EL (cell line): ENCODE data around the gene EYS.
"Not testable (repeated sequence)": the region's sequence is repeated elsewhere in the genome, so short reads cannot be mapped to it uniquely, and the experiment has no call there.

Experiments used
- DNase-seq: peaks from one replicate; pipeline ENCODE4 v3.0.0-alpha.2; 2016

The EYS gene

DNA sequence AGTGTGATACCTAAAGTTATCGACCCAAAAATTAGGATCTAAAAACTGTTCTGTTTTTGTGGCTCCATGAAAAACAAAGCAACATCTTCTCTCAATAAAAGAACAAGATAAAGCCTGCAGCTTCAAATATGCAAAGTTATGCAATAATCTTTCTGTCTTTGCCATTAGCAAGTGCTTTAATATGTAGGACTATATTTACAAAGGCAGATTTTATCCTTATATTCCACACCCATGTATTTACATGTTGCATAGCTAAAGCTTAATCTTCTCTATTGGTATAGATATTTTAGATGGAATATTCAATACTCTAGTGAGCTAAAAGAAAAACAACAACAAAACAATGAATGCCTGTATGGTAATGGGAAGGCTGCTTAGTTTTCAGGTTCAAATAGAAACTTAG lies 1443.2 kb downstream of the EYS start:
- DNase-seq: no peak

DNA sequence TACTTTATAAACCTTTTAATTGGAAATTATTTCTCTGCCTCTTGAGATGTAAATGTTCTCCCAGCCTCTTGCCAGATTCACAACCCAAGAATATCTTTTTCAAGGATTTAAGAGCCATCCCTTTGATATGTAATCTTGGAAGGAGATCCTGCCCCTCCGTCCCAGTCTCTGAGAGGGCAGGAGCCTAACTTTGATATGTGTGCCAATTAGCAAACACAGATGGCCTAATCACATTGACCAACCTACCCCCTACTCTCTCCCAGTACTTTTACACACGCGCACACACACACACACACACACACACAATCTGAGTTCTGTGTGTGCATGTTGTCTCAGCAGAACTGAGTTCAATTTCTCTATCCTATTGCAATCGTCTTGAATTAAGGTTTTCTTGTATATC lies 1447.7 kb downstream of the EYS start:
- DNase-seq: no peak

DNA sequence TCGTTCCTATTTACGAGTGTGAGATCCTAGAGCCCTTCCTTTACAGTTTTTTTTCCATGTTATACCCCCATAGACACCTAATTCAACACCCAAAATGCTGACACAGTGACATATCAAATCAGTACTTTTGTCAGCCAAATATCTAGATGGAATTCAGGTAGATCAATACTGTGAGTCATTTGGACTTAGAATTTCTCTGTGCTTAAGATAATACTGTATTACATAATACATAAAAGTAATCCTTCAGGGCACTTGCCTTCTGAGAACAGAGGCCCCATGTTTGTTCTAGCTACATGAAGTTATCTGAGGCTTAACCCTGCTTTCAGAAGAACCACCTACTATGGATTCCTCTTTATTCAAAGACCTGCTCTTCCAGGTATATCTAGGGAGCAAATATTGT lies 1448.3 kb downstream of the EYS start:
- no peak for DNase-seq

DNA sequence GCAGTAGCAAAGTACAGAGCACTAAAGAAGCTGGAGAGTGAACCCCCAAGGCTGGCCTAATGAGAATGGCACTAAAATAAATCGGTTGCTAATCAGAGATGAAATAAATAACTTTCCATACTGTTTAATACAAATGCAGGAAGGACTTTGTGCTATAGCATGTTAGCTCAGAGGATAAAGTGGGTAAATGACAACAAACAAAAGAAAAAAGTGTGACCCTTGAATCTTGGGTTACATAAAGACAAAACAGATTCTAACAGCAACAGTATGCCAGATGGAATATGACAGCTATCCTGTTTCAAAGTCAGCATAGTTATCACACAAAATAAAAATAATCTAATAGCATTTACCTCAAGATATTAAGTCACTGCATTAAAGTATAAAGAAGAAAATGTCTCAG lies 1448.7 kb downstream of the EYS start:
- no peak for DNase-seq

DNA sequence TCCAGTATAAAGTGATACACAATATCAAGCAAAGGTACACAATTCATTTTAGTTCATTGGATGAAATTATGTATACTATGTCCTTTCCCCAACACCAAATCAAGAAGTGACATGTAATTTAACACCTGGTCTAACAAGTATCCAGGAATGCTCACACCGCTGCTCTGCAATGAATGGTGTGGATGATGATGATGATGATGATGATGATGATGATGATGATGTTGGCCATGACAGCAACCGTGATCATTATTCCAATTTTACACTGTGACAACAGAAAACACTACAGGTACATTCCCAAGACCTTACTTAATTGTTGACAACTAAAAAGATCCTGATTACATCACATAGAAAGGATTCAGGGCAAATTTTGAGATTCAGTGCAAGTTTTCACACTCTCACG lies 1449.4 kb downstream of the EYS start:
- no peak for DNase-seq

DNA sequence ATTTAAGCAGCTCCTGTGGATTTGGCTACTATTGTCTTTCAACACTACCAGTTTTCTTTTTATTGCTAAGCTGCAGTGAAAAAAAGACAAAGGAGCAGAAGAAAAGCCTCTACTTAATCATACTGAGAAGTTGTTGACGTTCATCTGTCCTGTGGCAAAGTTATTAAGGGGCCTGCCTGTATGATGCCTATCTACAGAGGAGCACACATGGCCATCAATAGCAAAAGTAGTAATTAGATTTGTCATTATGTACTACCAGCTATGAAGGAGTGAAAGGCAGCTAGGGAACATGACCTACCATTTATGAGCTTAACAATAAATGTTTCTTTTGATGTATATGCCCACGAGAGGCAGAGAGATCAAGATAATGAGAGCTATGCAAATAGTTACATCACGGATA lies 1450.5 kb downstream of the EYS start:
- no peak for DNase-seq

DNA sequence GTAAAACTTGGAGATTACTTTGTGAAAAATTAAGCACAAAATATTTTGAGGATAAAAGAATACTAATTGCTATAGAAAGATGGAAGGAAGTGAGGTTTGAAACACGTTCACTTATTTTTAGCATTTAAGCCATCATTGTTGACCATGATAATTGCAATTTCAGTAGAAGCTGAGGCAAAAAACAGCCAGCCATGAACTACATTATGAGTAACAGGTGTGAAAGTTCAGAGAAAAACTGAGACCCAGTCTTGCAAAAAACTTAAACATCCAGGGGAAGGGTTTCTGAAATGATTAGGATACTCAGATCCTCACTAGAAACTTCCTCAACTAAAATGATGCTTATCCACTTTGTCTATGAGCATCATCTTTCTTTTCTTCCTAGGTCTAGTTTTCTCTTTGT lies 1452.0 kb downstream of the EYS start:
- no peak for DNase-seq

DNA sequence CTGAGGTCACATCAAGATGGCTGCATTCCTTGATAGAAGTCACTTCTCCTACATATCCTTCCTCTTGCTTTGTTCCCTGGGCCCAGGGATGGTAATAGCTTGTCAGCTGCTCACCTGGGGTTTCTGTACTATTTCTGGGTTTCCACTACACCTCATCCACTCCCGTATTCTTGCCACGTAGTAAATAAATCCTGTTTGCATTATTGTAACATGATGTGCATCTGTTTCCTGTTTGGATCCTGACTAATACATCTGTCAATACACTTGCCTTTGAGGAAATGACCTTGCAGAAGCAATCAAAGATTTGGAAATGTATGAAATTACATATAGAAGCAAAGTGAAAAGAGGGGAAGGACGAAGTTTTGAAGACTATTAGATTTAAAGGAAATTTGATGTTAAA lies 1452.5 kb downstream of the EYS start:
- DNase-seq: no peak

DNA sequence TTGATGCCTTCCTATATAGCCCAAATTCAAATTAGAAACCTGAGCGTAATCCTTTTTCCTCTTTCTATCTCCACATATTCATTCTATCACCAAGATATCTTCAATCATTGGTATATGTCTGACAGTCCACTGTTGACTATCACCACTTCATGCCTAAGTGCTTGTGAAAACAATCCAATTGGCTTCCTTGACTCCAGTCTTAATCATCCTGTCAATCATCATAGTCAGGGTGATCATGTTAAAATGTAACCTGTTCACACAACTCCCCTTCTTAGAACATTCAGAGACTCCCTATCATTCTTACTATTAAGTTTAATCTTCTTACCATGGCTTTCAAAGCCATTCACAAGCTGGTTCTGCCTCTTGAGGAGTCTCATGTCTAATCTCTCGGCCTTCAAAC lies 1454.8 kb downstream of the EYS start:
- no peak for DNase-seq

DNA sequence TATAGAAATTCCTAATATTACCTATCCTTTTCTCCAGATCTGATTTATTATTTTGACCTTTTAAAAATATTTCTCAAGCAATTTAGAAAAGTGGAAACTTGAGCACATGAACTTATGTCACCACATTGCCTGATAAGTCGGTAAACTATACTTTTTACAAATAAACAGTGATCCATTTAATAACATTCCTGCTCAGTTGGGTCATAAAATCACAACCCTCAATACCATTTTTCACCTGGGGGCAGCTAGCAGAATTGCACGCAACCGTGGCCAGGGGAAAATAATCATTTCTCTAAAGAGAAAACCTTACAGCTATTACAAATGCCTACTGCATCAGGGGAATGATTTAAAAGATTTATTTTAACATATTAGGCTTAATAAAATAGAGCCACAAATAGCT lies 1456.9 kb downstream of the EYS start:
- no peak for DNase-seq

DNA sequence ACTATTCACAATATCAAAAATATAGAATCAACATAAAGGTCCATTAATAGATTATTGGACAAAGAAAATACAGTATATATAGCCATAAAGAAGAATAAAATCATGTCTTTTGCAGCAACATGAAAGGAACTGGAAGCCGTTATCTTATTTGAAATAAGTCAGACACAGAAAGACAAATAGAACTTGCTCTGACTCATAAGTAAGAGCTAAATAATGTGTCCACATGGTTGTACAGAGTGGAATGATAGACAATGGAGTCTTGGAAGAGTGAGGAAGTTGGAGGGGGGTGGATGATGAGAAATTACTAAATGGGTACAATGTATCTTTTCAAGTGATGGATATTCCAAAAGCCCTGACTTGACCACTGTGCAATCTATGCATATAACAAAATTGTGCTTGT lies 1457.9 kb downstream of the EYS start:
- no peak for DNase-seq

DNA sequence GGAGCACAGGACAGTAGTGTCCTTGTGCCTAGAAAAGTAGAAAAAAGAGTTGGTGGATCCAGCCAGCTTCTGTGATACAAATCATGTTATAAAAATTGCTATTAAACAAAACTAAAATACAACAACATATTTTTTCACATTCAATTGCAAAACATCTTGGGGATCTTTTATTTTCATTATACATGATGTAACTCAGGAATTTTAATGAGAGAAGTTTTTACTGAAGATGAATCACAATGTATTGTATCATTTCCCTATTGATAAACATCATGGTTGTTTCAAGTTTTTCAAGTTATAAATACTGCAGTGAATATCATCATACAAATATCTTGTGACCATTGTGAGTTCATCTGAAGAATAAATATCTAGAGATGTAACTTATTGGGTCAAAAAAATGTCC lies 1463.4 kb downstream of the EYS start:
- no peak for DNase-seq

DNA sequence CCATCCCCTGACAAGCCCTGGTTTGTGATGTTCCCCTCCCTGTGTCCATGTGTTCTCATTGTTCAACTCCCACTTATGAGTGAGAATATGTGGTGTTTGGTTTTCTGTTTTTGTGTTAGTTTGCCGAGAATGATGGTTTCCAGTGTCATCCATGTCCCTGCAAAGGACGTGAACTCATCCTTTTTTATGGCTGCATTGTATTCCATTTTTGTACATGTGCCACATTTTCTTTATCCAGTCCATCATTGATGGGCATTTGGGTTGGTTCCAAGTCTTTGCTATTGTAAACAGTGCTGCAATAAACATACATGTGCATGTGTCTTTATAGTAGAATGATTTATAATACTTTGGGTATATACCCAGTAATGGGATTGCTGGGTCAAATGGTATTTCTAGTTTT lies 1468.1 kb downstream of the EYS start:
- not testable (repeated sequence) for DNase-seq

DNA sequence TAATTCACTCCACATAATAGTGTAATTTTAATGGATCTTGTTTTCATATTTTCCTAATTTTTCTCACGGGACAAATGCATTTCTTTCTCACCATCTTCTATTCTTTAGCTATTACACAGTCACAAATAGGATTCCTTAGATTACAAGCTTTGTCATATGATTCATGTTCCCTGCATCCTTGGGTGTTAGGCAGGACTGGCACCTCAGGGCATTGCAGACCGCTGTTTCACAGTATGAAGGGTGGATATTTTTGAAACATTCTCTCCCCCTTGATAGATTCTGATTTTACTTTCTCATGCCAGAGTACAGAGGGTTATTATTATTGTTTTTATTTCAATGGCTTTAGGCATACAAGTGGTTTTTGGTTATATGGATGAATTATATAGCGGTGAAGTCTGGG lies 1469.0 kb downstream of the EYS start:
- DNase-seq: no peak

DNA sequence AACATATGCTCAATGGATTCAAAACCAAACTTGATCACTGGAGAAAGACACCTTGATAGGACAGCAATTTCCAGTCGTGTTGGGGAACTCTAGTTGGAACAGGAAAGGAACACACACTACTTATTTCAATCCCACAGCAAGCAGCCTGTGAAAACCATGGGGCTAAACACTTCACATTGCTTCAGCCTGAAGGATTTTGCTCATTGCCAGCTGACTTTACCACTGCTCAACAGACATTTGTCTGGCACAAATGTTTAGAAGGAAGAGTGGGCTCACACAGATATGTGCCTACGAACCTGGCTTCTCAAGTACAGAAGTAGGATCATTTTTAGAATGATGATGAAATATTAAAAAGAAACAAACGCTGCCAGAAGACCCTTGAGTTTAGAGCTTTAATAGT lies 1473.3 kb downstream of the EYS start:
- DNase-seq: no peak

DNA sequence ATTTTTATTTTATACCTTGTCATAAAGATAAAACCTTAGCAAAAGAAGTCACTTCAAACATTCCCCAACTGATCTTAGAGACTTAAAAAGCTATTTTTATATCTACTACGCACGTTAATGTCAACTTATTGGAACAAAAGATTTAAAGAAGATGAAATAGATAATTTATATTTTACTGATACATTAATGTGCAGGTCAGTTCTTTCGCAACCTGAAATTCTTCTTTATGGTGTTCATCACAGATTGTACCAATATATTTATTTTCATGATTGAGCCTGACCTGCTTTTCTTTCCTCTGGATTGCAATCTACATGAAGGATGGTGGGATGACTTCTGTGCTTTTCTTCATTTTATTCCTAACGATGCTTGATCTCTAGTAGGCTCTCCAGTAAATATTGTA lies 1475.1 kb downstream of the EYS start:
- no peak for DNase-seq

DNA sequence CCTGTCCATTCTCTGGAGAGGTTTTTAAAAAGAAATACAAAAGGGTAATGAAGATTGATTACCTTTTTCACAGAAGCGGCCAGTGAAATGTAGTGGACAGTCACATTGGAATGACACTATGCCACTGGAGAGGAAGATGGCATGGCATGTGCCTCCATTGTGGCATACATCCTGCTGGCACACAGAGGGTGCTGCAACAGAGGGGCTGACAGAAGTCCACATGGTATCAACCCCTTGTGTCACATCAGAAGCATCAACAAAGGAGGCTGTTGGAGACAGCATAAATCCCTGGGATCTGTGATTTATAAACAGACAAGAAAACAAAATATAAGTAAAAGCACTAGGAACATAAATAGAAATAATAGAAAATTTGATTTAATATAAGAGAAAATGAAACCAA lies 1476.5 kb downstream of the EYS start:
- no peak for DNase-seq

DNA sequence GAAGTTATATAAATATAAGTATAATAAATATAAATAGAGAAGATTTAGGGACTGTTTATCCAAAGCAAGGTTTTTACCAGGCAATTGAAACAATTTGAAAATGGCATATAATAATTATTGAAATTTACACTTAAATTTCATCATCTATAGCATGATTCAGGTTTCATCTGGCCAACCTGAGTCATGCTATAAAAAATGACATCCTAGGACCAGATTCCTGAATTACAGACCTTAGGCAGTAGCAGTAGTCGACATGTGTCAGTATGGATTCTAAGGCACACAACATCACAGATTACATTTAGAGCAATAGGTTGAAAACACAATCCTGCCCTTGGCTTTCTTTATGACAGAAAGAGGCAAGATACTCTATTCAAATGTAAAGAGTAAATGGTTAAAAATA lies 1479.2 kb downstream of the EYS start:
- DNase-seq: no peak

DNA sequence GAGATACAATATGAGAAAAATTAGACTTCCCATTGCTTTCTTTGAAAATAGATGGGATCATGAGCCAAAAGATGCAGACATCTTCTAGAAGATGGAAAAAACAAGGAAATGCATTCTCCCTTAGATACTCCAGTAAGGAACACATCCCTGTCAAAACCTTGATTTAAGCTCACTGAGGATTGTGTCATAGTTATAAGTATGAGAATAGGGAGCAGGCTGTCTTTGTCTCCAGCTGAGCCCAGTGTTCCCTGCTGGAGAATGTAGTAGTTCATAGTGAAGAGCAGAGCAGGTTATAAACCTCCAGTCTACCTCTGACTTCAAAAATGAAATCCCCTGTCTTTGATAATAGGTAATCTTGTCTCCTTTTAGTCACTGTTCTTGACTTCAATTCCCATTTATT lies 1481.5 kb downstream of the EYS start:
- DNase-seq: no peak

DNA sequence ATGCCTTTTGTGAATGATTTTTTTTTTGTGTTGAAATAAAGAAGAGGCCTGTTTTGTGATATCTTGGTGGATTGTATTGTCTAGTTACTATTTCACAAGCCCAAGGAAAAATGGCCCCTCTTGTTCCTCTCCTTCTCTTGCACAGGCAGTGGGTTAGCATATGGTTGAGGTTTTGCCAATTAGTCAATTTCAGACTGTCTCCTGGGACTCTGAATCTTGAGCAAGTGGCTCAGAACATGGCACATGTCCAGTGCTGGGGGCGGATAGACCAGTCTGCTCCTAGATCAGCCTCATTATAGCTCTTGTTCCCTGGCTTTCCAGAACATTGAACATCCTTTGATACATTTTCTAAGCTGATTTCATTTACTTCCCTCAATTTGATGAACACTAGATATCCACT lies 1482.2 kb downstream of the EYS start:
- no peak for DNase-seq

DNA sequence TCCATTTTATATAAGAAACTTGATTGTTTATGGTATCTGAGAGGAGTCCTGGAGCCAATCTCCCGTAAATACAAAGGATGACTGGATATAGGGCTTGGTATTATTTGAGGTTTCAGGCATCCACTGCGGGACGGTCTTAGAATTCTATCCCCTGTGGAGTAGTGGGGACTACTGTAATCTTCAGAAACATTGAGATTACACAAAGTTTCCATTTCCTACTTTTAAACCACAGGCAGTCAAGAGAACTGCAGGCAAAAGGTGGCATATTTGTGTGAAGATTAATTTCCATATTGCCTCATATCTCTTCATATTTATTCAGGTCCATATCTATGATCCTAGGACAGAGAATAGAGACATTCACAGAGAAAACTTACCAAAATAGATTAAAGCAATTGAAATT lies 1485.2 kb downstream of the EYS start:
- no peak for DNase-seq

DNA sequence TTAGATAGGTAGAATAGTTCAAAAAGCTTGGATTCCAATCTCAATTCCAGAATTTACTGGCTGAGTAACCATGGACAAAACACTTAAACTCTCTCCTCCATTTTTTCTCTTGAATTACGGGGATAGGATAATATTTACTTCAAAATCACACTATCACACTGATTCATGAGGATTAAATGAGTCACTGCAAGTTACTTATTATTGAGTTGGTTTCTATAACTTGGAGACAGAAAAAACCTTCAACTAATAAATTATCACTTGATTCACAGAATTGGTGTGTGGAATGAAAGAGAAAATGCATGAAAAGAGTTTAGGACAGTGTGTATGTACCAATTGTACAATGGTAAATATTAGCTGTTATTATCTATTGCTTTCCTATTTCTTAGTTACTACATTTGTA lies 1486.2 kb downstream of the EYS start:
- DNase-seq: no peak

DNA sequence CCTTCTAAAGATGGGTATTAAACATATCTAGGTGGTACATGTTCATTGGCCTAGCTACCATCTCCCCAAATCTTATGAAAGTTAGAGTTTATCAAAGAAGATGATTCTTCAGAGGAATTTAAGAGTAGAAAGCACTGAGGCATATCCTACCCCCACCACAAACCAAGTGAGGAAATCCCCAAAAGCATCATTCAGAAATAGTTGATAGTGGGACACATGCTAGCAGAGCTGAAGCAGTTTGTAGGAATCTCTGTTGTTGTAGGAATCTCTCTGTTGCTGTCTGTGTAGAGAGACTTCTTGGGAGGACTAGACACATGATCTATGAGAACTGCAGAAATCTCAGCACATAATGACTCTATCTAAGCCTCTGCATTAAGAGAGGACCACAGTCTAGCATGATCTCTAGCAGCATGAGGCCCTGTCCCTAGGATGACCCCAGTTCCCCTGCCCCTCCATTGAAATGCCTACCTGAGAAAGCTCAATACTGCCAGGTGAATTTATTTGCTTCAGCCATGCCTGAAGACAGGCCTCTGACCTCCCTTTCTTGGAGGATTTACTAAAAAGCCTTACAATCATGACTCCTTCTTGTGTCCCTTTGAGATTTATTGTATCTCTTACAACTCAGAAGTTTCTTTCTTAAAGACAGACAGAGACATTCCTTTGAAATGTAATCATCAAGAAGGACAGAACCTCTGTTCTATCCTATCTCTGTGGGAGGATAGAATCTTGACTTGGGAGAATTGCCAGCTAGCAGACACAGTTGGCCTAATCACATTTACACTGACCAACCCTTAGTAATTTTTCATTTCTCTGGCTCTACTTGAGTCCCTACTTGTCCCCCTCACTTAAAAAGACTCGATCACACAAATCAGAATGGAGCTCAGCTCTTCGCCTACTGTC lies 1489.1 kb downstream of the EYS start:
- no peak for DNase-seq

DNA sequence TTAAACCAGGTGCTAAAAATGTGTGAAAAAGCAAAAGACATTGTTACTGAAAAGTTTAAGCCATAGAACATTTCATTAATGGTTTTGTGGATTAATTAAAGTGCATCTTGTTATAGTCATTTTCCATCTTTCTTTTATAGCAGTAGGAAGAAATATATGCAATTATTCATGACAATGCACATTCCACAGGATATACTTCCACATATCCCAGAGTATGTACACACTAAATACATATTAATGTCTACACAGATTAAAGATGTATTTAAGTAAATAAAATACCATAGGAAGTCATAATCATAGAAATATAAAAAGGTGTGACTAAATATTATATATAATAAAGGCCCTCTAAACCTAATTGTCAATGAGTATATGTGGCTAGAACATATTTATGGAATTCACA lies 1492.7 kb downstream of the EYS start:
- no peak for DNase-seq

DNA sequence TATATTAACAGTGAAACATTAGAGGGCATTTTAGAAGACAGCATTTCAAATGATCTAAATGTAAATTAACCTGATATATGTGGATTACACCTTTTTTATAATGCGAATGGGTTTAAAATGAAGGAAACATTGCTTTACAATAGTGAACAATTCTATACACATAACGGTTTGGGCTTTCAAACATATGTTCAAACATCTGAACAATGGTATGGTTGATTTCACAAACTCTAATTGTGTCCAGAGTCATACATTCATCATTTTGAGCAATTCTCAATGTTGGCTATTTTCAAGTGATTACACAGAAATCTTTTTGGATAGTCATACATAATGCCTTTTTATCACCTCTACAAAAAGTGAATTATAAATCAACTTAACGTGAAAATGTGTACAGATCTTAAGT lies 1493.3 kb downstream of the EYS start:
- no peak for DNase-seq
